ENCODE measurements around the gene TOMM22.

DNA sequence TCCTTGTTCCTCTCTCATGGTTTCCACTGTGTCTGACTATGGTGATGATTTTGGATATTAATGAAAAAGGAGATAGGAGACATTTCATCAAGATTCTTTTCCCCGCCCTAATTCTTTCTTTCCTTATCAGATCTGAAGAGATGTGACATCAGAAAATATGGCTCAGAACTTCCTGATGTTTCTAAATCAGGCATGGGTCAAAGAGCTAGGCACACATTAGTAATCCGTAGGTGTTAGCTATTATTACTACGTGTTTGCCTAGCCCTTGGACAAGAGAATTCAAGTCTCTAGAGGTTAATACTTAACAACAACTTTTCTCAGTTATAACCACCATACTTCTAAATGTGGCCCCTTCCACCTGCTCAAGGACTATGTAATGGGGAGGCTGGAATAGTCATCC is 13.2 kb downstream of the TOMM22 start:
- no peak for TF ChIP-seq YY1 (IDR thresholded peaks at IDR 0.05; ENCODE audit: insufficient read depth, insufficient read length)
- no peak for TF ChIP-seq ZNF274 (IDR thresholded peaks at IDR 0.05; ENCODE audit: low read depth, low read length)
- TF ChIP-seq SUZ12 (IDR thresholded peaks at IDR 0.05; ENCODE audit: extremely low read depth, insufficient read depth, insufficient read length), result no peak

Data from NT2/D1 (cell line).